Keratinocyte (primary cell): Measurements from ENCODE around the gene CAPN2. TPM values are rescaled to one million over a fixed set of nuclear protein-coding genes. Genes with fewer than 3 reads are reported as not detected.

Source experiments
- DNase-seq: peaks from one replicate; pipeline ENCODE4 v3.0.0-alpha.2; 2011; ENCODE audit warnings: low read depth, missing footprints, low spot score
- FAIRE-seq: peaks from 2 replicates; lab custom pipeline; 2011; peaks lifted over from hg19 to GRCh38; lab: Jason Lieb, UNC
- H2AFZ ChIP-seq: 2 replicates; pipeline ENCODE4 v1.6.0; 2012; ENCODE audit warnings: low read length, control low read depth, inconsistent platforms; ENCODE audit not compliant: control insufficient read depth
- H3K27ac ChIP-seq: 2 replicates; pipeline ENCODE4 v1.5.1; 2011; ENCODE audit warnings: low read length; ENCODE audit not compliant: control insufficient read depth, insufficient read depth
- H3K27me3 ChIP-seq: 3 replicates; pipeline ENCODE4 v1.6.0; 2011; ENCODE audit warnings: low read length; ENCODE audit not compliant: control insufficient read depth, insufficient read depth; ENCODE audit errors: extremely low read depth
- H3K36me3 ChIP-seq, 2 experiments: 2 replicates in 1 of 2; 3 replicates in 1 of 2; pipeline ENCODE4 v1.5.1; 2011; ENCODE audit warnings: low read length in 2 of 2, mild to moderate bottlenecking in 1 of 2; ENCODE audit not compliant: control insufficient read depth in 2 of 2, insufficient read depth in 2 of 2; ENCODE audit errors: extremely low read depth in 1 of 2
- H3K4me1 ChIP-seq: 3 replicates; pipeline ENCODE4 v1.5.1; 2011; ENCODE audit warnings: low read length; ENCODE audit not compliant: control insufficient read depth, insufficient read depth; ENCODE audit errors: extremely low read depth
- H3K4me2 ChIP-seq: 3 replicates; pipeline ENCODE4 v1.6.0; 2011; ENCODE audit warnings: low read depth, low read length; ENCODE audit not compliant: control insufficient read depth, insufficient read depth; ENCODE audit errors: extremely low read depth
- H3K4me3 ChIP-seq, 3 experiments: fragments of 200-600 bp in 1 of 3; sonication (generic) in 1 of 3; 2 replicates in 2 of 3; 3 replicates in 1 of 3; pipeline ENCODE4 v1.5.1; 2011 to 2016; ENCODE audit warnings: low read length in 3 of 3, mild to moderate bottlenecking in 3 of 3, control low read depth in 2 of 3, inconsistent platforms in 1 of 3, low read depth in 1 of 3, mixed read lengths in 1 of 3, mixed run types in 1 of 3, moderate library complexity in 1 of 3; ENCODE audit not compliant: control insufficient read depth in 2 of 3, insufficient read depth in 2 of 3; ENCODE audit errors: extremely low read depth in 1 of 3
- H3K79me2 ChIP-seq: 2 replicates; pipeline ENCODE4 v1.6.0; 2012; ENCODE audit warnings: low read length; ENCODE audit not compliant: control insufficient read depth, insufficient read depth
- H3K9ac ChIP-seq: 3 replicates; pipeline ENCODE4 v1.6.0; 2011; ENCODE audit warnings: low read length; ENCODE audit not compliant: control insufficient read depth, insufficient read depth; ENCODE audit errors: extremely low read depth
- H3K9me1 ChIP-seq: 3 replicates; pipeline ENCODE4 v1.6.0; 2011; ENCODE audit warnings: low read length; ENCODE audit not compliant: control insufficient read depth, insufficient read depth; ENCODE audit errors: extremely low read depth
- H3K9me3 ChIP-seq: 2 replicates; pipeline ENCODE4 v1.5.1; 2012; ENCODE audit warnings: low read depth, low read length; ENCODE audit not compliant: control insufficient read depth
- H4K20me1 ChIP-seq: 3 replicates; pipeline ENCODE4 v1.6.0; 2011; ENCODE audit warnings: low read length; ENCODE audit not compliant: control insufficient read depth, insufficient read depth; ENCODE audit errors: extremely low read depth
- EZH2 ChIP-seq: IDR thresholded peaks from one replicate; pipeline ENCODE4 v1.6.1; 2012; ENCODE audit warnings: inconsistent platforms, mild to moderate bottlenecking, low read length, moderate library complexity
- dilution Hi-C: fragments of 300-500 bp; cut with MboI; formaldehyde crosslinking; loops from one replicate; pipeline ENCODE4 v1.7.0; 2020; ENCODE audit warnings: low sequenced_read_pairs; ENCODE audit not compliant: extremely low pct_ligation_motif_present
- polyA plus RNA-seq, 5 experiments: library from polyadenylated mRNA; depleted of rRNA in 3 of 5; stranded (reverse) in 3 of 5; stranded (forward) in 1 of 5; unstranded in 1 of 5; fragments of >200 nt; gene quantifications; 1 replicate in 1 of 5; 2 replicates in 3 of 5; 3 replicates in 1 of 5; pipeline versions ENCODE4 v1.2.1 to v1.2.3, GENCODE V29; 2011 to 2012; ENCODE audit warnings: missing spikeins in 2 of 5, low read depth in 1 of 5, low replicate concordance in 1 of 5
- TF ChIP-seq, protein P1 (sequence below), 3 experiments: IDR thresholded peaks in 1 of 3; conservative IDR thresholded peaks in 1 of 3; optimal IDR thresholded peaks in 1 of 3; 2 replicates in 2 of 3; 3 replicates in 1 of 3; pipeline versions ENCODE3 to v1.5.1; 2011; ENCODE audit warnings: low read length in 3 of 3, mild to moderate bottlenecking in 3 of 3, moderate library complexity in 2 of 3, control low read depth in 1 of 3, inconsistent platforms in 1 of 3; ENCODE audit not compliant: insufficient read depth in 2 of 3; ENCODE audit errors: extremely low read depth in 1 of 3

CAPN2 gene
- polyA plus RNA-seq, 1 donor (not counting 4 experiments of a cell fraction or from before 2014, with no cell fraction given) = 366 TPM

DNA sequence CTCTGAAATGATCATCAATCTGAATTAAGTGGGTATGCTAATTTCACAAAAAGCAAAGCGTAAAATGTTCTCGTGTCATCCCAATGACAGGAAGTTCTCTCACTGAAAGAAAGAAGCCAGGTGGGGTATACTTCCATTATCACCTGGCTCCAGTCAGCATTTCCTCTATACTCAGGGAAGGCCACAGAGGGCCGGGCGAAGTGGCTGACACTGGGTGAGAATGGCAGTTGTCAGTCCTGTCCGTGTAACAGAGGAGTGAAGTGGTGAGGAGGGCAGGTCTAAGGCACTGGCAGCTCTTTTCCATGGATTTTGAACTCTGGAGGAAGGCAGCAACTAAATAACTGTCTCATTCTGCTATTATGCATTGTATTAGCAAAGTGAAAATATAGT, 60.4 kb downstream of the CAPN2 start:
- no peaks in the 10 kb centered on the region for H4K20me1 ChIP-seq
- H3K27ac ChIP-seq = peak overlapping the region; percentile 81
- no peaks in the 10 kb centered on the region for H3K79me2 ChIP-seq
- TF ChIP-seq, protein P1, sequence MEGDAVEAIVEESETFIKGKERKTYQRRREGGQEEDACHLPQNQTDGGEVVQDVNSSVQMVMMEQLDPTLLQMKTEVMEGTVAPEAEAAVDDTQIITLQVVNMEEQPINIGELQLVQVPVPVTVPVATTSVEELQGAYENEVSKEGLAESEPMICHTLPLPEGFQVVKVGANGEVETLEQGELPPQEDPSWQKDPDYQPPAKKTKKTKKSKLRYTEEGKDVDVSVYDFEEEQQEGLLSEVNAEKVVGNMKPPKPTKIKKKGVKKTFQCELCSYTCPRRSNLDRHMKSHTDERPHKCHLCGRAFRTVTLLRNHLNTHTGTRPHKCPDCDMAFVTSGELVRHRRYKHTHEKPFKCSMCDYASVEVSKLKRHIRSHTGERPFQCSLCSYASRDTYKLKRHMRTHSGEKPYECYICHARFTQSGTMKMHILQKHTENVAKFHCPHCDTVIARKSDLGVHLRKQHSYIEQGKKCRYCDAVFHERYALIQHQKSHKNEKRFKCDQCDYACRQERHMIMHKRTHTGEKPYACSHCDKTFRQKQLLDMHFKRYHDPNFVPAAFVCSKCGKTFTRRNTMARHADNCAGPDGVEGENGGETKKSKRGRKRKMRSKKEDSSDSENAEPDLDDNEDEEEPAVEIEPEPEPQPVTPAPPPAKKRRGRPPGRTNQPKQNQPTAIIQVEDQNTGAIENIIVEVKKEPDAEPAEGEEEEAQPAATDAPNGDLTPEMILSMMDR (optimal IDR thresholded peaks at IDR 0.05 in 1 of 3, IDR thresholded peaks at IDR 0.05 in 1 of 3, conservative IDR thresholded peaks at IDR 0.05 in 1 of 3; ENCODE audit: extremely low read depth in 1 of 3, insufficient read depth in 2 of 3, low read length in 3 of 3) = no peak
- no peak for TF ChIP-seq EZH2
- no peaks in the 10 kb centered on the region for H3K9me3 ChIP-seq
- DNase-seq (no peak), FAIRE-seq (no peak)
- no peaks in the 10 kb centered on the region for H3K27me3 ChIP-seq
- dilution Hi-C loops = no loop called here
- H2AFZ ChIP-seq = no peak overlapping the region
- peaks cover 32 to 61% of the 10 kb centered on the region in 2 experiments for H3K36me3 ChIP-seq
- peaks cover 3% of the 10 kb centered on the region for H3K9me1 ChIP-seq
- peak overlapping the region; percentile 57 for H3K4me2 ChIP-seq
- peak overlapping the region; percentile 4 for H3K9ac ChIP-seq
- H3K4me1 ChIP-seq = peaks cover 64% of the 10 kb centered on the region
- no peak overlapping the region for H3K4me3 ChIP-seq

DNA sequence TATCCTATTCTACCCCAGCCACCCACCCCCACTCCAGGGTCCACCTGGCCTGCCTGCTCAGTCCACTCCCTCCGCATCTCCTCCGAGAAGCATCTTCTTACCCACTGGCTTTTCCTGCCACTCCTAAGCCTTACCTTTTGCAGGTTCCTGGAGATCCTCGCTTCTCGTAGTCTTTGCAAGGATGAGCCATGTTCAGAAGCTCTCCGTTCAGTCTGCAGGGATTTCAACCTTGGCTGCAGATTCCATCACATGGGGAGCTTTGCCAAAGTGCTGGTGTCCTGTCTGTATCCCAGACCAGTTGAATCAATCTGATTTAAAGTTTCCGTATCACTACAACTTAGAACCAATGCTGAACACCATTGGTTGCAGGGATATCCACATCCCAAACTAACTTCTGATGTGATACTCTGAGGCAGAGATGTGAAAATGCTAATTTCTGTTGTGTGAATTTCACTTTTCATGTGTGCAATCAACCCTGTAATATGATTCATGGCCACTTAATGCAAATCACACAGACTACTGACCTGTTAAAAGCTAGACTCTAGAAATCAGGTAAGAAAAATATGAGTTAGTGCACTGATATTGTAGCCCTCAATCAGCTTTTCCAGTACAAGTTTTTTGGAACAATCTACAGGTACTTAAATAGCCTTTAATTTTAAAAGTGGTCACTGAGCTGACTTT, 61.9 kb downstream of the CAPN2 start:
- dilution Hi-C loops = no loop called here
- TF ChIP-seq, protein P1 (optimal IDR thresholded peaks at IDR 0.05 in 1 of 3, IDR thresholded peaks at IDR 0.05 in 1 of 3, conservative IDR thresholded peaks at IDR 0.05 in 1 of 3; ENCODE audit: extremely low read depth in 1 of 3, insufficient read depth in 2 of 3, low read length in 3 of 3) = no peak
- TF ChIP-seq EZH2 = no peak
- no peak overlapping the region for H3K4me3 ChIP-seq
- no peaks in the 10 kb centered on the region for H3K27me3 ChIP-seq
- H3K9me1 ChIP-seq = peaks cover 3% of the 10 kb centered on the region
- H4K20me1 ChIP-seq = no peaks in the 10 kb centered on the region
- no peak overlapping the region for H3K9ac ChIP-seq
- no peaks in the 10 kb centered on the region for H3K79me2 ChIP-seq
- H3K4me2 ChIP-seq = no peak overlapping the region
- no peak overlapping the region for H3K27ac ChIP-seq
- H3K36me3 ChIP-seq = peaks cover 31 to 62% of the 10 kb centered on the region in 2 experiments
- H3K9me3 ChIP-seq = no peaks in the 10 kb centered on the region
- H2AFZ ChIP-seq = no peak overlapping the region
- peaks cover 64% of the 10 kb centered on the region for H3K4me1 ChIP-seq
- FAIRE-seq = no peak
- no peak for DNase-seq
